Skeletal muscle cell (primary cell): Measurements from ENCODE around the gene MERTK.

Source experiments
- DNase-seq: peaks from one replicate; pipeline ENCODE4 v3.0.0-alpha.2; 2010; ENCODE audit warnings: low read depth
- H3K4me3 ChIP-seq: 2 replicates; pipeline ENCODE4 v1.5.1; 2011; ENCODE audit warnings: low read depth, mild to moderate bottlenecking, control low read depth, low read length, moderate library complexity

Gene MERTK

GRCh38 chr2:111967018-111967417, 68.6 kb downstream of the MERTK start:
- DNase-seq, result no peak
- no peak overlapping the region for H3K4me3 ChIP-seq

DNA sequence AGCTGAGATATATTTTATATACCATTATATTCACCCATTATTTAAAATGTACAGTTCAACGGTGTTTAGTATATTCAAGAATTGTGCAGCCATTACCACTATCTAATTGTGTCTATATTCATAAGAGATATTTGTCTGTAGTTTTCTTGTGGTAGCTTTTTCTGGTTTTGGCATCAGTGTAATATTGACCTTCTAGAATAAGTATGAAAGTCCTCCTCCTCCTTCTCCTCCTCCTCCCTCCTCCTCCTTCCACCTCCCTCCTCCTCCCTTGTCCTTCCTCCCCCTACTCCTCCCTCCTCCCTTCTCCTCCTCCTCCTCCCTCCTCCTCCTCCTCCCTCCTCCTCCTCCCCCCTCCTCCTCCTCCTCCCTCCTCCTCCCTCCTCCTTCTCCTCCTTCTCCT, 72.0 kb downstream of the MERTK start:
- DNase-seq, result no peak
- no peak overlapping the region for H3K4me3 ChIP-seq

GRCh38 chr2:111972955-111973565, 74.7 kb downstream of the MERTK start:
- DNase-seq, result no peak

GRCh38 chr2:111973701-111974100, 75.3 kb downstream of the MERTK start:
- no peak overlapping the region for H3K4me3 ChIP-seq
- no peak for DNase-seq

More at GRCh38 chr2:111972955-111973565, 74.7 kb downstream of the MERTK start:
- H3K4me3 ChIP-seq, result no peak overlapping the region

DNA sequence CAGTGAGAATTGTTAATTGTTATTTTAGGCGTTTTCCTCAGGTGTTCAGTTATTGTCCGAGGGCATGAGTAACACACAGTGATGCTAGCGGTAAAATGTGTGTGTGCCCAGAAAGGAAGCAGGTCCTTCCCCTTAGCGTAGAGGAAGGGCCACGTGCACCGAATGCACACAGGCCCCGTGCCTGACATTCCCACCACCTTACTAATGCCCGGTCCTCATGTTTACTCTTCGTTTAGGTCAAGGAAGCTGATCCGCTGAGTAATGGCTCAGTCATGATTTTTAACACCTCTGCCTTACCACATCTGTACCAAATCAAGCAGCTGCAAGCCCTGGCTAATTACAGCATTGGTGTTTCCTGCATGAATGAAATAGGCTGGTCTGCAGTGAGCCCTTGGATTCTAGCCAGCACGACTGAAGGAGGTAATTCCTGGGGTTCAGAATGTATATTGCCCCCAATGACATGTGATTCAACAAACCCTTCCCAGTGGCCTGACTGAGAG, 76.7 kb downstream of the MERTK start:
- peak; percentile 67 for DNase-seq
- no peak overlapping the region for H3K4me3 ChIP-seq

DNA sequence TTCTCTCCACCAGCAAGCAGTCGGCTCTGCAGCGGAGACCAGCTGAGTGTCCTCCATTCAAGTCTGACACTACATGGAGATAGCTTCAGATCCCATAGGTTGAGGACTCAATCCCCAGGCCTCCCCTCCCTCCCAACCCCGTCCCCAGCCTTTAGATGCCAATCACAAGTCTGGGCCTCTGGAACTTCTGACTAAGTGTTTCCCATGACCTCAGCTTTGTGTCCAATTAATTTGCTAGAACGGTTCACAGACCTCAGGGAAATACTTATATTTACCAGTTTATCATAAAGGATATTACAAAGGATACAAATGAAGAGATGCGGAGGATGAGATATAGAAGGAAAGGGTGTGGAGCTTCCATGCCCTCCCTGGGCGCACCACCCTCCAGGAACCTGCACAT, 77.4 kb downstream of the MERTK start:
- no peak overlapping the region for H3K4me3 ChIP-seq
- DNase-seq, result no peak

DNA sequence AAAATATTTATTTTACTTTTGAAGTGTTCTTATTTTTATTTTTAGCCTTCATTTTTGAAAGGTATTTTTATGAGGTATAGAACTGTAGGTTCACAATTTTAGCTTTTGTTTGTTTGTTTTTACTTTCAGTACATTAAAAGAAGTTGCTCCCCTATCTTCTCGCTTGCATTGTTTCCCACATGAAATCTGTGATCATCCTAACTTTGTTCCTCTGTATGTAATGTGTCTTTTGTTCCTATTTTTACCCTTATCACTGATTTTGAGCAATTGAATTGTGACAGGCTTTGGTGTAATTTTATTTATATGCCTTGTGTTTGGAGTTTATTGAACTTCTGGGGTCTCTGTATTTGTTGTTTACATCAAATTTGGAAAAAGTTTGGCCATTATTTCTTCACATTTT, 78.8 kb downstream of the MERTK start:
- no peak overlapping the region for H3K4me3 ChIP-seq
- no peak for DNase-seq

GRCh38 chr2:111978452-111979170, 80.2 kb downstream of the MERTK start:
- no peak overlapping the region for H3K4me3 ChIP-seq
- DNase-seq, result no peak

DNA sequence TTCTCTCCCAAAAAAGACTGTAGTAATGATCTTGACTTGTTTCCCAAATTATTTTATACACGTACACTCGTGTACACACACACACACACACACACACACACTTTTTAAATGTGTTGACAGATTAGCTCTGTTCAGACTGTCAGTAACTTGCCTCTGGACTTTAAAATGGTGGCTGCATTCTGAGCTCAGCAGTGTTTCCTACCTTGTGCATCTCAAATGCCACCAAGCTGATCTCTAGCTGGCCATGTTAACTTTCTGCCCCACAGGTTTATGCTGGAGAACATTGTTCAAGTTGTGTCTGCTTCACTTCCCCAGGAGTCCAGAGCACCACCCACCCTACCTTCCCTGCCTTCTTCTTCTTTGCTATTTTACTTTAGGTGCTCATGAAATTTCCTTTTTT, 83.3 kb downstream of the MERTK start:
- no peak overlapping the region for H3K4me3 ChIP-seq
- DNase-seq, result no peak

DNA sequence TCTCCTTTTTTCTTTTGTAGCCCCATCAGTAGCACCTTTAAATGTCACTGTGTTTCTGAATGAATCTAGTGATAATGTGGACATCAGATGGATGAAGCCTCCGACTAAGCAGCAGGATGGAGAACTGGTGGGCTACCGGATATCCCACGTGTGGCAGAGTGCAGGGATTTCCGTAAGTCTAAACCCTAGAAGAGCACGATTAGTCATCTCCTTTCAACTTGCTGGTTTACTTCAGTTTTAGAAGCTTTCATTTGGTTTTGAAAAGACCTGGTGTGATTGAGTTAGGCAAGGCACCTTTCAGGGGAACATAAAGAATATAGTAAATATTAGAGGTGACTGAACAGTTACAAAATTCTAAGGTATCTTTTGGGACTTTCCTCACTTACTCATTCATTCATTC, 84.4 kb downstream of the MERTK start:
- no peak overlapping the region for H3K4me3 ChIP-seq
- DNase-seq, result no peak

GRCh38 chr2:111983478-111984212, 85.2 kb downstream of the MERTK start:
- no peak overlapping the region for H3K4me3 ChIP-seq
- no peak for DNase-seq

- H3K4me3 ChIP-seq, result no peak overlapping the region
- no peak for DNase-seq
Observed at GRCh38 chr2:111984213-111984604, 85.8 kb downstream of the MERTK start.

GRCh38 chr2:111985514-111985913, 87.1 kb downstream of the MERTK start:
- no peak overlapping the region for H3K4me3 ChIP-seq
- no peak for DNase-seq

- no peak for DNase-seq
- no peak overlapping the region for H3K4me3 ChIP-seq
Observed at GRCh38 chr2:111986116-111986900, 87.9 kb downstream of the MERTK start.

- no peak for DNase-seq
Observed at GRCh38 chr2:111990375-111990774, 92.0 kb downstream of the MERTK start.

DNA sequence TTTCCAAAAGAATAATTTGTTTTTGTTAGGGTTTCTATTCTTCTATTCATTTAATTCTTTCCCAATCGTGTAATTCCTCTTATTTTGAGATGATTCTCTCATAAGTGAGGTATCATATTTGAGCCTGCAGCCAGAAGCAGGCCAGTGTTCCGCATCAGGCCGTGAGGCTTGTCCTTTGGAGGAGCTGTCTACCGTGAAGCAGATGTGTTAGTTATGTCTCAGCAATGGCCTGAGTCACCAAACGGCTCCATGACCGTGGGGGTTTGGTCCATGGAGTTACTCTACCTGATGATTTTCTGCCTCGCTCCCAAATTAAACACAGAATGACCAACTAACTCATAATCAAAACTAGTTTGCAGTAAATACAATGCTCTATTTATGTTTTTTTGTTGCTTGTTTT, 92.4 kb downstream of the MERTK start:
- no peak for DNase-seq

More at GRCh38 chr2:111990375-111990774, 92.0 kb downstream of the MERTK start:
- H3K4me3 ChIP-seq, result no peak overlapping the region

DNA sequence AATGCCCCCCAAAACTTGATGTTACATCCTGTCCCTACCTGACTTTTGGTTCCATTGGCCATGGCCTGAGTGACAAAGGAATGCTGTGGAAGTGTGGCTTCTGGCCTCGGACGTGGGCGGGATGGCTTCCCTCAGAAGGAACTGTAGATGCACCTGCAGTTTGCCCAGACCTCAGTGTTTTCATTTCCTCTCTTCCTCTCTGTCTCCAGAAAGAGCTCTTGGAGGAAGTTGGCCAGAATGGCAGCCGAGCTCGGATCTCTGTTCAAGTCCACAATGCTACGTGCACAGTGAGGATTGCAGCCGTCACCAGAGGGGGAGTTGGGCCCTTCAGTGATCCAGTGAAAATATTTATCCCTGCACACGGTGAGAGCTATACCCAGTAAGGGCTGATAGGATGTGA, 95.6 kb downstream of the MERTK start:
- no peak overlapping the region for H3K4me3 ChIP-seq
- DNase-seq, result no peak

More for the DNA sequence above, 92.4 kb downstream of the MERTK start:
- H3K4me3 ChIP-seq, result no peak overlapping the region

DNA sequence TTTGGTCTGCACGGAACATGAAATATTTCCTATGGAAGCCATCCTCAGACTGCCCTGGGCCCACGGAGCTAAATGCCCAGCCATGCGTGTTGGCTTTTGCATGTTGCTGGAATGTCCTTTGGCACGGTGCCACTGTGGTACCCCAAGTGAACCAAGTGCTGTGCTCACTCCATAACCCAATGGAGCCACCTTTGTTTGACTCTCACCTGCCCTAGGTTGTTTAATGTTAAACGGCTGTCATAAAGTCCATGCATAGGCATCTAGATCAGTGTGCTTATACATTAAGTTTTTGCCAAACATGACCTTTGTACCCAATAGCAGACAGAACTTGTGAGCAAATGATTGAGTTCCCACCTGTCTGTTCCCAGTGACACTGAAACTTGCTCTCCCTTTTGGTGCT, 96.7 kb downstream of the MERTK start:
- no peak for DNase-seq
- no peak overlapping the region for H3K4me3 ChIP-seq

- no peak overlapping the region for H3K4me3 ChIP-seq
- no peak for DNase-seq
Observed at GRCh38 chr2:111999809-112000208, 101.4 kb downstream of the MERTK start.
